ENCODE results near the gene MRPL49.

MRPL49 gene

GRCh38 chr11:65169164-65169641 lies 47.1 kb downstream of the MRPL49 start:
- ChIA-PET POLR2A (interaction anchor here (0.7 kb wide), 1 partner anchor 47 kb away, joined by 8 read pairs; the partner anchor contains the start of gene MRPL49), CTCF (no interaction called here)
- no peaks in the 10 kb centered on the region for H3K9me3 ChIP-seq (ENCODE audit: control insufficient read depth, insufficient read depth, low read depth, low read length)
- TF ChIP-seq TCF7L2 (IDR thresholded peaks at IDR 0.05; ENCODE audit: borderline replicate concordance, low read depth, low read length) (no peak), WT1 (tag by site-specific recombination; IDR thresholded peaks at IDR 0.05) (no peak), ZNF501 (tag by site-specific recombination; IDR thresholded peaks at IDR 0.05) (no peak), ZNF140 (tag by site-specific recombination; IDR thresholded peaks at IDR 0.05) (no peak), ZNF664 (tag by site-specific recombination; IDR thresholded peaks at IDR 0.05) (0 out of 2 replicates have a peak, but pooled peaks have one; percentile 35)
- no peaks in the 10 kb centered on the region for H3K4me1 ChIP-seq (ENCODE audit: control insufficient read depth, insufficient read depth, low read length)
- no peak overlapping the region for H3K4me3 ChIP-seq (ENCODE audit: low read depth, low read length)
- no peak overlapping the region for H3K27ac ChIP-seq (ENCODE audit: extremely low read depth, low read depth, low read length)
- H3K36me3 ChIP-seq (ENCODE audit: control insufficient read depth in 2 of 2, insufficient read depth in 1 of 2, low read length in 2 of 2): no peaks in the 10 kb centered on the region

GRCh38 chr11:65170058-65170534 lies 48.0 kb downstream of the MRPL49 start, which contains the start of gene SPDYC:
SPDYC (plus strand) TSS chr11:65170233; CDS start chr11:65171358, 1,125 bp downstream.
- peak; percentile 20; the same call in 1 of the 2 replicates for TF ChIP-seq ZIC2 (tag by site-specific recombination; IDR thresholded peaks at IDR 0.05)
- no peak for TF ChIP-seq KLF16 (tag by site-specific recombination; IDR thresholded peaks at IDR 0.05)
- no peaks in the 10 kb centered on the region for H3K36me3 ChIP-seq (ENCODE audit: control insufficient read depth in 2 of 2, insufficient read depth in 1 of 2, low read length in 2 of 2)
- ChIA-PET POLR2A (no interaction called here), CTCF (interaction anchor here (0.7 kb wide), 1 partner anchor 158 kb away, joined by 3 read pairs; no protein-coding TSS in a partner anchor)
- H3K9me3 ChIP-seq (ENCODE audit: control insufficient read depth, insufficient read depth, low read depth, low read length): no peaks in the 10 kb centered on the region
- H3K4me1 ChIP-seq (ENCODE audit: control insufficient read depth, insufficient read depth, low read length): no peaks in the 10 kb centered on the region
- no peak within 1 kb of the TSS for H3K4me3 ChIP-seq (ENCODE audit: low read depth, low read length)
- H3K27ac ChIP-seq (ENCODE audit: extremely low read depth, low read depth, low read length): no peak within 1 kb of the TSS

GRCh38 chr11:65172600-65172999 lies 50.5 kb downstream of the MRPL49 start:
- POLR2A ChIA-PET: no interaction called here
- CTCF ChIA-PET: interaction anchor here (0.6 to 1.1 kb wide), 2 partner anchors 158 to 248 kb away, joined by 3 to 4 read pairs; partner anchors contain the start of genes ARL2 and PPP2R5B
- H3K9me3 ChIP-seq (ENCODE audit: control insufficient read depth, insufficient read depth, low read depth, low read length): no peaks in the 10 kb centered on the region

More at GRCh38 chr11:65172600-65172999, 50.5 kb downstream of the MRPL49 start:
- Histone ChIP-seq H3K27ac (ENCODE audit: extremely low read depth, low read depth, low read length) (no peak overlapping the region), H3K36me3 (ENCODE audit: control insufficient read depth in 2 of 2, insufficient read depth in 1 of 2, low read length in 2 of 2) (no peaks in the 10 kb centered on the region), H3K4me3 (ENCODE audit: low read depth, low read length) (no peak overlapping the region), H3K4me1 (ENCODE audit: control insufficient read depth, insufficient read depth, low read length) (no peaks in the 10 kb centered on the region)
- no peak for TF ChIP-seq ZNF311 (tag by site-specific recombination; IDR thresholded peaks at IDR 0.05; ENCODE audit: borderline replicate concordance)
- no peak for TF ChIP-seq ZNF624 (tag by site-specific recombination; IDR thresholded peaks at IDR 0.05)
- TF ChIP-seq ZNF19 (tag by site-specific recombination; IDR thresholded peaks at IDR 0.05; ENCODE audit: low read depth): no peak
- TF ChIP-seq AEBP2 (tag by site-specific recombination; IDR thresholded peaks at IDR 0.05; ENCODE audit: borderline replicate concordance): no peak
- TF ChIP-seq ZNF391 (tag by site-specific recombination; IDR thresholded peaks at IDR 0.05; ENCODE audit: borderline replicate concordance, low read depth): no peak
- no peak for TF ChIP-seq ZBTB49 (tag by site-specific recombination; IDR thresholded peaks at IDR 0.05; ENCODE audit: low read depth)
- TF ChIP-seq ZNF600 (tag by site-specific recombination; IDR thresholded peaks at IDR 0.05): no peak
- no peak for TF ChIP-seq PRDM6 (tag by site-specific recombination; IDR thresholded peaks at IDR 0.05)
- TF ChIP-seq ZBTB26 (tag by site-specific recombination; optimal IDR thresholded peaks at IDR 0.05): no peak
- TF ChIP-seq SP2 (tag by site-specific recombination; IDR thresholded peaks at IDR 0.05): no peak
- TF ChIP-seq ZNF785 (tag by site-specific recombination; IDR thresholded peaks at IDR 0.05): no peak
- TF ChIP-seq ZFP69B (tag by site-specific recombination; IDR thresholded peaks at IDR 0.05): no peak
- TF ChIP-seq ZNF747 (tag by site-specific recombination; IDR thresholded peaks at IDR 0.05): no peak
- no peak for TF ChIP-seq MZF1 (tag by site-specific recombination; IDR thresholded peaks at IDR 0.05; ENCODE audit: borderline replicate concordance)
- no peak for TF ChIP-seq SALL2 (tag by site-specific recombination; IDR thresholded peaks at IDR 0.05; ENCODE audit: borderline replicate concordance)
- TF ChIP-seq ZNF354C (tag by site-specific recombination; IDR thresholded peaks at IDR 0.05; ENCODE audit: borderline replicate concordance, low read depth): no peak
- TF ChIP-seq SP3 (tag by site-specific recombination; IDR thresholded peaks at IDR 0.05): no peak

Measured in HEK293 (cell line).